Left lung (tissue), 10 donors: Measurements from ENCODE around the gene SP7. TPM values are rescaled to one million over a fixed set of nuclear protein-coding genes. Genes with fewer than 3 reads are reported as not detected.
A peak's percentile ranks its signal among the peaks of the same experiment; 100 is the strongest.

ENCODE experiments used
- ATAC-seq: fragments of 200-7000 bp; cut with Tn5 transposase; one replicate; pipeline ENCODE4 v1.9.1; 2020; ENCODE audit warnings: moderate library complexity
- DNase-seq, 4 donors: peaks; one replicate each; pipeline ENCODE4 v3.0.0-alpha.2; 2013 to 2020
- H3K27ac ChIP-seq, 2 donors: fragments of 200-600 bp; sonication (generic) in 1 of 2; one replicate each; pipeline versions ENCODE4 v1.5.0 to v1.8.0; 2020 to 2021
- H3K27me3 ChIP-seq, 2 donors: fragments of 200-600 bp; sonication (generic) in 1 of 2; one replicate each; pipeline versions ENCODE4 v1.5.0 to v1.8.0; 2020 to 2021
- H3K36me3 ChIP-seq, 2 donors: fragments of 200-600 bp; sonication (generic) in 1 of 2; one replicate each; pipeline versions ENCODE4 v1.5.0 to v1.8.0; 2020 to 2021
- H3K4me1 ChIP-seq, 2 donors: fragments of 200-600 bp; one replicate each; pipeline ENCODE4 v1.8.0; 2021
- H3K4me3 ChIP-seq, 2 donors: fragments of 200-600 bp; sonication (generic) in 1 of 2; one replicate each; pipeline versions ENCODE4 v1.5.0 to v1.8.0; 2020 to 2021; ENCODE audit warnings: mild to moderate bottlenecking in 1 of 2
- H3K9me3 ChIP-seq, 2 donors: fragments of 200-600 bp; sonication (generic) in 1 of 2; one replicate each; pipeline versions ENCODE4 v1.5.0 to v1.8.0; 2020 to 2021
- CTCF ChIP-seq, 2 donors: fragments of 200-600 bp; sonication (generic) in 1 of 2; IDR thresholded peaks; one replicate each; pipeline versions ENCODE4 v1.5.0 to v1.8.0; 2021; ENCODE audit warnings: antibody characterized with exemption in 2 of 2
- intact Hi-C, 2 donors: fragments of 100-400 bp; cut with DNase I; formaldehyde crosslinking; loops; one replicate each; pipeline versions ENCODE4 v1.11.2 to v1.14.2; 2022
- polyA plus RNA-seq, 6 donors: library from polyadenylated mRNA; unstranded; fragments of 120-200 nt; gene quantifications; one replicate each; pipeline ENCODE4 v1.2.1, GENCODE V29; 2013; ENCODE audit not compliant: insufficient read length in 6 of 6
- total RNA-seq, 2 donors: library from RNA; stranded (reverse); fragmentation: NEBNext Ultra II Directional; extraction: Animal tissue kit (Norgen Biotek cat#: 25700); gene quantifications; one replicate each; pipeline ENCODE4 v1.2.1, GENCODE V29; 2021
- donor health status: DM: no; HTN: yes; CAD: no.
- donor health status: DM: no; HTN: no; CAD: no.

The SP7 gene
- total and polyA plus RNA-seq, 8 donors = 0.11 to 0.64 (median 0.15) TPM; not detected in 1

- TF ChIP-seq CTCF (IDR thresholded peaks at IDR 0.05) = no peak
- Histone ChIP-seq H3K27me3 (no peaks in the 10 kb centered on the region), H3K36me3 (peaks cover 0 to 35% of the 10 kb centered on the region in 2 donors), H3K9me3 (no peaks in the 10 kb centered on the region), H3K4me1 (peaks cover 47 to 53% of the 10 kb centered on the region in 2 donors), H3K4me3 (peak within 1 kb of the TSS; percentile 40 to 59), H3K27ac (peak within 1 kb of the TSS; percentile 97 to 98)
- peak; percentile 88 to 98 (median 95) for DNase-seq
- peak; percentile 77 for ATAC-seq
- intact Hi-C loops = no loop called here
Observed at GRCh38 chr12:53380104-53380793, 44.1 kb upstream of the SP7 start, which contains the start of gene SP1. Gene SP1, plus strand, starts transcription at chr12:53380176. Its CDS starts 116 bp downstream, at chr12:53380292.

GRCh38 chr12:53379389-53380103 lies 43.4 kb upstream of the SP7 start:
- no peaks in the 10 kb centered on the region for H3K9me3 ChIP-seq
- intact Hi-C loops = no loop called here
- DNase-seq (peak; percentile 91 to 100 (median 100)), ATAC-seq (peak; percentile 83)
- H3K36me3 ChIP-seq = peaks cover 0 to 28% of the 10 kb centered on the region in 2 donors
- H3K4me1 ChIP-seq = peaks cover 41 to 46% of the 10 kb centered on the region in 2 donors
- no peak for TF ChIP-seq CTCF (IDR thresholded peaks at IDR 0.05)
- H3K27me3 ChIP-seq = no peaks in the 10 kb centered on the region
- H3K27ac ChIP-seq = peak overlapping the region; percentile 97 to 98
- peak overlapping the region; percentile 40 to 59 for H3K4me3 ChIP-seq

- Histone ChIP-seq H3K4me3 (peak overlapping the region; percentile 40 to 52), H3K4me1 (peaks cover 34 to 44% of the 10 kb centered on the region in 2 donors)
Observed at GRCh38 chr12:53378724-53379388, 42.7 kb upstream of the SP7 start.

GRCh38 chr12:53378222-53378621 lies 42.1 kb upstream of the SP7 start:
- no peak for TF ChIP-seq CTCF (IDR thresholded peaks at IDR 0.05)
- Histone ChIP-seq H3K27ac (peak overlapping the region; percentile 97 to 98), H3K4me3 (no peak overlapping the region), H3K4me1 (peaks cover 29 to 44% of the 10 kb centered on the region in 2 donors), H3K27me3 (no peaks in the 10 kb centered on the region), H3K36me3 (peaks cover 0 to 14% of the 10 kb centered on the region in 2 donors), H3K9me3 (no peaks in the 10 kb centered on the region)
- DNase-seq = peak in 2 of 4 donors; percentile 28 to 73
- intact Hi-C loops = no loop called here
- no peak for ATAC-seq

More at GRCh38 chr12:53378724-53379388, 42.7 kb upstream of the SP7 start:
- peaks cover 0 to 21% of the 10 kb centered on the region in 2 donors for H3K36me3 ChIP-seq
- intact Hi-C loops = no loop called here
- DNase-seq (peak in 1 of 4 donors; percentile 19), ATAC-seq (no peak)
- peak overlapping the region; percentile 97 to 98 for H3K27ac ChIP-seq
- TF ChIP-seq CTCF (IDR thresholded peaks at IDR 0.05) = no peak
- no peaks in the 10 kb centered on the region for H3K9me3 ChIP-seq
- H3K27me3 ChIP-seq = no peaks in the 10 kb centered on the region
